HUES6 (cell line): Measurements from ENCODE around the gene DYSF.

Experiments used
- H3K27ac ChIP-seq: 2 replicates; pipeline ENCODE4 v1.7.0; 2013; ENCODE audit warnings: low read depth, mild to moderate bottlenecking, low read length, inconsistent platforms
- H3K27me3 ChIP-seq: 2 replicates; pipeline ENCODE4 v1.6.1; 2013; ENCODE audit warnings: low read length; ENCODE audit not compliant: control insufficient read depth, insufficient read depth
- H3K36me3 ChIP-seq: 2 replicates; pipeline ENCODE4 v1.6.1; 2013; ENCODE audit warnings: low read length; ENCODE audit not compliant: control insufficient read depth, insufficient read depth
- H3K4me1 ChIP-seq: 2 replicates; pipeline ENCODE4 v1.6.1; 2013; ENCODE audit warnings: low read length; ENCODE audit not compliant: control insufficient read depth, insufficient read depth
- H3K4me3 ChIP-seq: 2 replicates; pipeline ENCODE4 v1.5.1; 2013; ENCODE audit warnings: low read depth, low read length
- H3K9ac ChIP-seq: one replicate; pipeline ENCODE4 v1.6.1; 2013; ENCODE audit warnings: mild to moderate bottlenecking, low read length
- H3K9me3 ChIP-seq: 2 replicates; pipeline ENCODE4 v1.6.1; 2013; ENCODE audit warnings: low read depth, low read length; ENCODE audit not compliant: control insufficient read depth, insufficient read depth

DYSF gene

GRCh38 chr2:71556692-71557250, 103.4 kb downstream of the DYSF start:
- Histone ChIP-seq H3K9me3 (no peaks in the 10 kb centered on the region), H3K36me3 (no peaks in the 10 kb centered on the region), H3K27me3 (no peaks in the 10 kb centered on the region), H3K27ac (no peak overlapping the region), H3K9ac (no peak overlapping the region), H3K4me1 (peaks cover 24% of the 10 kb centered on the region; the same call in 1 of the 2 replicates), H3K4me3 (no peak overlapping the region)

- Histone ChIP-seq H3K36me3 (no peaks in the 10 kb centered on the region), H3K27ac (no peak overlapping the region), H3K9me3 (no peaks in the 10 kb centered on the region), H3K27me3 (no peaks in the 10 kb centered on the region), H3K4me3 (no peak overlapping the region), H3K9ac (no peak overlapping the region), H3K4me1 (peaks cover 24% of the 10 kb centered on the region; the same call in 1 of the 2 replicates)
Observed at GRCh38 chr2:71557321-71557720, 104.0 kb downstream of the DYSF start.

GRCh38 chr2:71558300-71559051, 105.1 kb downstream of the DYSF start:
- no peak overlapping the region for H3K4me3 ChIP-seq
- H3K36me3 ChIP-seq: no peaks in the 10 kb centered on the region
- peaks cover 28% of the 10 kb centered on the region; the same call in 1 of the 2 replicates for H3K4me1 ChIP-seq
- no peaks in the 10 kb centered on the region for H3K27me3 ChIP-seq
- H3K9ac ChIP-seq: no peak overlapping the region
- H3K27ac ChIP-seq: no peak overlapping the region
- H3K9me3 ChIP-seq: no peaks in the 10 kb centered on the region

- no peak overlapping the region for H3K27ac ChIP-seq
- no peaks in the 10 kb centered on the region for H3K27me3 ChIP-seq
- H3K4me3 ChIP-seq: no peak overlapping the region
- peaks cover 28% of the 10 kb centered on the region; the same call in 1 of the 2 replicates for H3K4me1 ChIP-seq
- H3K9me3 ChIP-seq: no peaks in the 10 kb centered on the region
- H3K36me3 ChIP-seq: no peaks in the 10 kb centered on the region
- no peak overlapping the region for H3K9ac ChIP-seq
Observed at GRCh38 chr2:71559080-71559827, 105.9 kb downstream of the DYSF start.

- H3K36me3 ChIP-seq: no peaks in the 10 kb centered on the region
- H3K9ac ChIP-seq: no peak overlapping the region
- no peaks in the 10 kb centered on the region for H3K27me3 ChIP-seq
- no peak overlapping the region for H3K27ac ChIP-seq
- H3K4me3 ChIP-seq: no peak overlapping the region
- H3K9me3 ChIP-seq: no peaks in the 10 kb centered on the region
- peaks cover 28% of the 10 kb centered on the region; the same call in 1 of the 2 replicates for H3K4me1 ChIP-seq
Observed at GRCh38 chr2:71559828-71560637, 106.7 kb downstream of the DYSF start.

GRCh38 chr2:71560638-71561011, 107.3 kb downstream of the DYSF start:
- H3K9me3 ChIP-seq: no peaks in the 10 kb centered on the region
- no peaks in the 10 kb centered on the region for H3K36me3 ChIP-seq
- H3K9ac ChIP-seq: no peak overlapping the region
- H3K4me1 ChIP-seq: peaks cover 28% of the 10 kb centered on the region; the same call in 1 of the 2 replicates
- H3K27me3 ChIP-seq: no peaks in the 10 kb centered on the region
- H3K27ac ChIP-seq: no peak overlapping the region
- no peak overlapping the region for H3K4me3 ChIP-seq

GRCh38 chr2:71561441-71562267, 108.3 kb downstream of the DYSF start:
- Histone ChIP-seq H3K36me3 (no peaks in the 10 kb centered on the region), H3K4me1 (peaks cover 28% of the 10 kb centered on the region; the same call in 1 of the 2 replicates), H3K27me3 (no peaks in the 10 kb centered on the region), H3K27ac (no peak overlapping the region), H3K9me3 (no peaks in the 10 kb centered on the region), H3K4me3 (no peak overlapping the region), H3K9ac (no peak overlapping the region)

GRCh38 chr2:71562518-71562917, 109.2 kb downstream of the DYSF start:
- Histone ChIP-seq H3K27me3 (no peaks in the 10 kb centered on the region), H3K4me3 (no peak overlapping the region), H3K9ac (no peak overlapping the region), H3K4me1 (peaks cover 28% of the 10 kb centered on the region; the same call in 1 of the 2 replicates), H3K9me3 (no peaks in the 10 kb centered on the region), H3K36me3 (no peaks in the 10 kb centered on the region), H3K27ac (no peak overlapping the region)

- no peaks in the 10 kb centered on the region for H3K36me3 ChIP-seq
- H3K4me3 ChIP-seq: no peak overlapping the region
- no peaks in the 10 kb centered on the region for H3K9me3 ChIP-seq
- no peaks in the 10 kb centered on the region for H3K27me3 ChIP-seq
- no peak overlapping the region for H3K27ac ChIP-seq
- H3K9ac ChIP-seq: no peak overlapping the region
- H3K4me1 ChIP-seq: peaks cover 21% of the 10 kb centered on the region; the same call in 1 of the 2 replicates
Observed at GRCh38 chr2:71563872-71564271, 110.5 kb downstream of the DYSF start.

- no peak overlapping the region for H3K27ac ChIP-seq
- H3K9ac ChIP-seq: no peak overlapping the region
- H3K4me1 ChIP-seq: peaks cover 16% of the 10 kb centered on the region; the same call in 1 of the 2 replicates
- H3K36me3 ChIP-seq: no peaks in the 10 kb centered on the region
- no peak overlapping the region for H3K4me3 ChIP-seq
- no peaks in the 10 kb centered on the region for H3K27me3 ChIP-seq
- H3K9me3 ChIP-seq: no peaks in the 10 kb centered on the region
Observed at GRCh38 chr2:71564361-71564760, 111.0 kb downstream of the DYSF start.
